Non-pigmented ciliary epithelial cell (primary cell): Measurements from ENCODE around the gene HOXA9.

Experiments
- DNase-seq: peaks from one replicate; pipeline ENCODE4 v3.0.0-alpha.2; 2010; ENCODE audit warnings: low read depth

HOXA9 gene

DNA sequence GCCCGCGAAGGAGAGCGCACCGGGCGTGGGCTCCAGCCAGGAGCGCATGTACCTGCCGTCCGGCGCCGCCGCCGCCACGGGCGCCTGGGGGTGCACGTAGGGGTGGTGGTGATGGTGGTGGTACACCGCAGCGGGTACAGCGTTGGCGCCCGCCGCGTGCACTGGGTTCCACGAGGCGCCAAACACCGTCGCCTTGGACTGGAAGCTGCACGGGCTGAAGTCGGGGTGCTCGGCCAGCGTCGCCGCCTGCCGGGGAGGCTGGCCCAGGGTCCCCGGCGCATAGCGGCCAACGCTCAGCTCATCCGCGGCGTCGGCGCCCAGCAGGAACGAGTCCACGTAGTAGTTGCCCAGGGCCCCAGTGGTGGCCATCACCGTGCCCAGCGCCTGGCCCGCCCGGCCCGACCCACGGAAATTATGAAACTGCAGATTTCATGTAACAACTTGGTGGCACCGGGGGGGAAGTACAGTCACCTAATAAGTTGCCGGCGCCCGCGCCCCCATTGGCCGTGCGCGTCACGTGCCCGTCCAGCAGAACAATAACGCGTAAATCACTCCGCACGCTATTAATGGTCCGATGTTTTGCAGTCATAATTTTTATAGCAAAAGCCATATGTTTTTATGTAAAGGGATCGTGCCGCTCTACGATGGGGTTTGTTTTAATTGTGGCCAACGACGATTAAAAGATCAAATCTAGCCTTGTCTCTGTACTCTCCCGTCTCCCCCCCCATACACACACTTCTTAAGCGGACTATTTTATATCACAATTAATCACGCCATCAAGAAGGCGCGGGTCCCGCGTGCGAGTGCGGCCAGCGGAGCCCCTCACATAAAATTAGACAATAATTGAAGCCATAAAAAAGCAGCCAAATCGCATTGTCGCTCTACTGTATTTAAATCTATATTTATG, at the start of gene HOXA9:
Gene HOXA9, minus strand, starts transcription at position 449 of the 907 bp plus-strand sequence. Its CDS starts 80 bp downstream, at position 369.
- no peak for DNase-seq

DNA sequence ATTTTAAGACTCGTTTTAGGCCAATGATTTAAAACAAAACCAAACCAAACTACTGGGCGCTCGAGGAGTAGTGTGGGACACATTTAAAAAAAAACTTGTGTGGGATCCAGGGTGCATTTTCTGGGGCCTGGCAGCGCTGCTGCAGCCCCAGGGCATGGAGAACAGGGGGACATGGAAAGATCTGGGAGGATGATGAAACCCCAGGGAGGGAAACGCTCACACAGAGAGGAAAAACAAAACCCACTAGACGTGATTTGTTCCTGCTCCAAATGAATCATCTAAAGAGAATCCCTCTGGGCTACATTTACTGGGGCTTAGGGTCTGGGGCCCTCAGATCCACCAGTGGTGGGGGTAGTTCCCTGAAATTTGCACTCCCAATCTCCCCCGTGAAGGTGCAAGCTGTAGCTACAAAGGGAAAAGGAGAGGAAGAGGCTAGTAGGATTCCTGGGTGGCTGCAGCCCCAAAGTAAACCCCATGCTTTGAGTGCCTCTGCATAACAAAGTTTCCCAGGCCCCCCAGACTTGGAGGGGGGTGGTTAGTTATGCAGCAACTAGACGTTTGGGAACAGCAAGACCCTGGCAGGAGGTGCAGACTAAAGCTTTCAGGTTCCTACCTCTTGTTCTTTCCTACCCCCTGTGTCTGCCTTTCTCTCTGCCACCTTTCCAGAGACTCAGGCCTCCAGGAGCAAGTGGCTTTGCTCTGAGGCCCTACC, 49.1 kb upstream of the HOXA9 start:
- no peak for DNase-seq

GRCh38 chr7:27213433-27214238, 48.3 kb upstream of the HOXA9 start:
- no peak for DNase-seq

DNA sequence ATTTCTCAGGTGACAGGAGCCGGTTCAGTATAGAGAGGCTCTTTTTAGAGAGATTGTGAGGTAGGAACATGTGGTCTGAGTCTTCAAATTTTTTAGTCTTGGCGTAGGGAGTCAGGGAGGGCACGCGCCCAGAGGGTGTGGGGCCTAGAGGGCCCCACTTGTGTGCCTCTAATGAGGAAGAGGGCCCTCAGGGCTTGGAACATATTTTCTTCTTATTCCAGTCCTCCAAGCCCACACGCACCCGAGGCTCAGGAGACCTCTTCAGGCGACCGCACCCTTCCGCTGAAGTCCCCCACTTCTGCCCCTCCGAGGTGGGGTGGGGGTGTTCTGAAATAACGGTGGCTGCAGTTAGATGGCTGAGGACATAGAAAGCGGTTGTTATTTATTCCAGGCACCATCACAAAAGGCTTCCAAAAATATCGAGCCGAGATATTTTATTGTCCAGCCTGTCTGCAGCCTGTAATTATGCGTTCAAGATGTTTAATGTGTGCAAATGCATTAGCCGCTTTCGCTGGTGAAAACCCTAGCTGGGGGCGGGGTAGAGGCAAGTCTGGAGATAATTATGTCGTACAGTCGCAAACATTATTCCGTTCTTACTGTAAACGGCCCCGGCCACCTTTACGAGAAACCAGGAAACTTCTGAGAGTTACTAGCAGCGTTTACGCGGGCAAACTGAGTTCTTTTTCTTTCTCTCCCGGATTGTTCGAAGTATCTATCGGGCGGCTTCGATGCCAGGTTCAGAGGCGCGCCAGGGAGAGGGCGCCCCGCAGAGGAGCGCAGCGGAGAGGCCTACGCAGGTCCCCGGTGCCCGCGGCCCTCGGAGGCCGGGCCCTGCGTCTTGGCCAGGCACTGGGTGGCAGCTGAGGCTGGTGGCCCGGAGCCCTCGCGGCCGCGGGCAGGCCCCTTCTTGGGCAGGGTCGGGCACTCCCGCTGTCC, 47.4 kb upstream of the HOXA9 start:
- no peak for DNase-seq

- no peak for DNase-seq
Measured at GRCh38 chr7:27211764-27212204, 46.4 kb upstream of the HOXA9 start.

DNA sequence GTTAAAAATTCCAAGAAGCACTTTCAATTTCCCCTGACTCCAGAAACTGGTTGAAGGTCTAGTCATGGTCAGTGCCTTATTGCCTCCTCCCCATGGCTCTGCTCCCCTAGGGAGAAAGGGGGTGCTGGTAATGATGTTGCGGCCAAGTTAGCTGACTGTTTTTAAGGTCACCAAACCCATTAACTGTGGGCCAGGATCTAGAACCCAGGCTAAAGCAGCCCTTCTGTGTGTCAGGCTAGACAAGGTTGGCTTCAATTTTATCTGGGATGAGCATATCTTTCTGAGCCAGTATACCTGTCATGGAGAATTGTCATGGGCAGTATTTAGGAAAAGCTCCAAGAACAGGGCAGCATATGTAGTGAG, 45.7 kb upstream of the HOXA9 start:
- no peak for DNase-seq

DNA sequence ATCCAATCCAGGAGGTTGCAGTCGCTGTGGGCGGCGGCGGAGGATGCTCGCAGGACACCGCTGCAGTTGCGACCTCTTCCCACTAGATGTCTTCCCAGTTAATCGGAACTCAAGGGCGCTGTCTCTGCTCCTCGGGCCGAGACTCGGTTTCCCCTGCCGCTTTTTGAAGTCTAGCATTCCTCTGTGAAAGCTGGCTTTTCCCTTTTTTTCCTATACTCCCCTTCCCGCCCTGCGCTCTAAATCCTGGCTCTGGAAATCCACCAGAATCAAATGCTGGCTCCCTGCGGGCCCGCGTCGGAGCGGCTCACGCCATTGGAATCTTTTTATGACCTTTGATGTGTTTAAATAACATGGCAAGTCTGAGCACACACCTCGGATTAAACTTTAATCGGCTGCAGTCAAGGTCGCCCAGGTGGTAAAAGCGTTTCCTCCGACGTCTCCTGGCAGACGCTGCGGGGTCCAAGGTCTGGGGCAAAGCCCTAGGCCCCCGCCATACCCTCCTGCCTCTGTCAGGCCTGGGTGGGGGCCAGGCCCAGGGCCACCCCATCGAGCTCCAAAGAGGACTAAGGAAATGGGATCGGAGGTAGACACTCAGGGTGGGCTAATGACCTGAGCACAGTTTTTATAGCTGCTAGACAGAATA, 45.2 kb upstream of the HOXA9 start:
- DNase-seq: no peak

GRCh38 chr7:27209933-27210440, 44.6 kb upstream of the HOXA9 start:
- DNase-seq: no peak

DNA sequence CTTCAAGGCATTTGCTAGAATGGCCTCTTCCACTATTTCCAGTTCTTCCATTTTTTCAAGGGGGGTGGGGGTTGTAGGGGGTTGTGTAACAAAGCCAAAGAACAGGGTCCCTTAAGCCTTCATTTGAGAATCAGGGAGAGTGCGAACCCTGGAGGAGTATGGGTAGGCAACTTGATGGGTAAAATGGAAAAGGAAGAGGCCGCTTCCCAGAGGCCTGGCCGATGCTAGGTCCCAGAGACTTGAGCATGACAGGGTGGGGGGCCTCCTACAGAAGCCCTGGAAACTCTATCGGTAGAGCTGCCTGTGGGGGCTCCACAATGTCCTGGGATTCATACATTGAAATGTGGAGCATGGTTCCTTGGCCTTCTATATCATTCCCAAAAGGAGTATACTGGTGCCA, 43.7 kb upstream of the HOXA9 start:
- DNase-seq: no peak

GRCh38 chr7:27207348-27207985, 42.1 kb upstream of the HOXA9 start:
- no peak for DNase-seq

GRCh38 chr7:27205325-27206280, 40.3 kb upstream of the HOXA9 start:
- no peak for DNase-seq

DNA sequence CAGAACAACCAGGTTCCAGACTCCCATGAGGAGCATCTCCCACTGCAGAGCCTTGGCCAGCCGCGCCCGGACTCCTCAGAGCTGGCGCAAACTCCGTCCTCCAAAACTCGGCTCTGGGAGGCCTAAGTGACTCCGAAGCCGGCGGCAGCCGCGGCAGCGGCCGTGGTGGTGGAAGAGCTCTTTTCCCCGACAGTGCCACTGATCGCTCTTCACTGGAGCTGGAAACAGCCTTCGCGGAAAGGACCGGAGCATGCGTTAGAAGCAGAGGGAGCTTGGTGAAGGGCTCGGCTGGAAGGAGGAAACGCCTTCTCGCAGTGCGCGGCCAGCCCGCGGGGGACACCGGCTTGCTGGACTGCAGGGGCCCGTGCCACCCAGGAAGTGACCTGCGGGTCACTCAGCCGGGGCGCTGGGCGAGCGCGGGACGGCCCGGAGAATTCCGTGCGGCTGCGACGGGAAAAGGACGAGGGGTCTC, 39.5 kb upstream of the HOXA9 start:
- DNase-seq: no peak

- DNase-seq: no peak
Measured at GRCh38 chr7:27203964-27204594, 38.7 kb upstream of the HOXA9 start.

- DNase-seq: no peak
Measured at GRCh38 chr7:27203365-27203953, 38.1 kb upstream of the HOXA9 start.

DNA sequence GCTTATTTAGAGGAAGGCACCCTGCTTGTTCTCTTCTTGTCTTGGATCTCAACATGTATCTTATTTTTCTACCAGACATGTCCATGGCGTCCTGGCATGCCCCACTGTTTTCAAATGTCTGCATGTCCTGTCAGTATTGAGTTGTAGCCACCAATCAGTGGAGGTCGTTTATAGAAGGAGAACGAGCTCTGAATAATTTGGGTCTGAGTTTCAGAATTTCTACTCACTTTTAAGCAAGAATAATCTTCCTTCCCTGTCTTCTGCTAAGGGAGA, 37.5 kb upstream of the HOXA9 start:
- no peak for DNase-seq

GRCh38 chr7:27202018-27202861, 36.9 kb upstream of the HOXA9 start:
- no peak for DNase-seq

- DNase-seq: no peak
Measured at GRCh38 chr7:27201580-27202017, 36.3 kb upstream of the HOXA9 start.
